ENCODE data around the gene CNIH3.

The CNIH3 gene

GRCh38 chr1:224622831-224623230 lies 6.7 kb downstream of the CNIH3 start:
- no peak for DNase-seq (ENCODE audit: low read depth)
- TF ChIP-seq CTCF (IDR thresholded peaks at IDR 0.05; ENCODE audit: insufficient read depth, low read depth, low read length, missing control alignments), result no peak
- no peak overlapping the region for H3K4me3 ChIP-seq (ENCODE audit: low read length)

GRCh38 chr1:224623310-224623714 lies 7.2 kb downstream of the CNIH3 start:
- no peak for TF ChIP-seq CTCF (IDR thresholded peaks at IDR 0.05; ENCODE audit: insufficient read depth, low read depth, low read length, missing control alignments)
- no peak overlapping the region for H3K4me3 ChIP-seq (ENCODE audit: low read length)
- DNase-seq (ENCODE audit: low read depth), result peak; percentile 21

DNA sequence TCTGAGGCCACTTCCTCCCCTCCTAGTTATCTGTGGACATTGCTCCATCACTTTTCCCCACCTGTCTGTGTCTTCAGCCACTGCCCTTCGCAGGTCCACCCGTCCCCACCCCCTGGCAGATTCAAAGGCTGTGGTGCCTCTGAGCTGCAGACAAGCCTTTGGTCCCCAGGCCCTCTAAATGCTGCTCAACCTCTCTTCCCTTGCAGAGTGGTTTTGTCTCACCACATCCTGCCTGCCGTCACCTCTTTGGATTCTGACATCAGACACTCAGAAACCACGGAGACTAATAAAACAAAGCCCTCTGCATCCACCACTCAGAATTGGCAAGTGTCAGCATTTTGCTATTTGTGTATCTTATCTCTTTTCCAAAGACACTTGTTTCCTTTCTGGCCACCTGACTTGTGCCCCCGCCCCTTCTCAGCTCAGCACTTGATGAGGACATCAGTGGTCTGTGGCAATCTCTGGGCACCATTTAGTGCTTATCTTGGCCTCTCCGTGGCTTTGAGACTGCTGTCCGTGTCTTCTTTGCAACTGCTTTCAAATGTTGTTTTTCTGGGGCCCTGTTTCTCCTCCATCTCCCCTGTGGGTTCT lies 7.7 kb downstream of the CNIH3 start:
- peak; percentile 44 for DNase-seq (ENCODE audit: low read depth)
- no peak for TF ChIP-seq CTCF (IDR thresholded peaks at IDR 0.05; ENCODE audit: insufficient read depth, low read depth, low read length, missing control alignments)
- H3K4me3 ChIP-seq (ENCODE audit: low read length), result no peak overlapping the region

DNA sequence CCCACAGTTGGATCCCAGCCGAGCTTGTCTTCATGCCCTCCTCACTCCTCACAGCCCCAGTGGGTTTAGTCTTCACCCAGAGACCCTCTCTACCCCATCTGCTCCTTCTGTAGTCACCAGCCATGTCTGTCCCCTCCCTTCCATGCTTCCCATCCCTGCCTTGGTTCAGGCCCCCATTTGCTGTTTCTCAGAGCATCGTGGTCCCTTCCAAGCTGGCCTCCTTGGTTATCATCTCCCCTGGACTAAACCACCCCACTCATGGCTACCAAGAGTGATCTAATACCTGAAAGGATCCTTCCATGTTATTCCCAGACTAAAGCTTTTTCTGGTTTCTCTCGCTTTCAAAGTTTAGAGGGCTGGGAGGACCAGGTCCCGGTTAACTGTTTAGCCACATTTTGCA lies 8.3 kb downstream of the CNIH3 start:
- no peak for DNase-seq (ENCODE audit: low read depth)
- H3K4me3 ChIP-seq (ENCODE audit: low read length), result no peak overlapping the region
- no peak for TF ChIP-seq CTCF (IDR thresholded peaks at IDR 0.05; ENCODE audit: insufficient read depth, low read depth, low read length, missing control alignments)

DNA sequence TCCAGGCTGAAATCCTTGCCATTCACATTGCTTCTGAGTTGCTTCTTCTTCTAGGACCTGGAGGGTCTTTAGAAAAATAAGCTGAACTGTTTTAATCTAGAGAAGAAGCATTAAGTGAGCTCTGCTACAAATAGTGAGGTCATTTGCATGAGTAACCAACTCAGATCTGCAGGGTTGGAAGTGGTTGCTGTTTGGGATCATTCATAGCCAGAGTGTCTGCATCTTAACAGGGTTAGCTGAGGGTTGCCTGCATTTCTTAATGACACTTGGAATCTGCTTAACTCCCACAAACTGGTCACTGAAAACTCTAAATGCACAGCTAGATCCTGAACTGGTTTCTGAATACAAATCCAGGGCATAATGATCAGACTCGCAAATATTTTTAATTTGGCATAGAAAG lies 9.9 kb downstream of the CNIH3 start:
- TF ChIP-seq CTCF (IDR thresholded peaks at IDR 0.05; ENCODE audit: insufficient read depth, low read depth, low read length, missing control alignments), result no peak
- peak; percentile 34 for DNase-seq (ENCODE audit: low read depth)

GRCh38 chr1:224629965-224630364 lies 13.8 kb downstream of the CNIH3 start:
- no peak for DNase-seq (ENCODE audit: low read depth)
- H3K4me3 ChIP-seq (ENCODE audit: low read length), result no peak overlapping the region
- no peak for TF ChIP-seq CTCF (IDR thresholded peaks at IDR 0.05; ENCODE audit: insufficient read depth, low read depth, low read length, missing control alignments)

More for the DNA sequence above, 9.9 kb downstream of the CNIH3 start:
- H3K4me3 ChIP-seq (ENCODE audit: low read length), result no peak overlapping the region

- no peak overlapping the region for H3K4me3 ChIP-seq (ENCODE audit: low read length)
- no peak for DNase-seq (ENCODE audit: low read depth)
- no peak for TF ChIP-seq CTCF (IDR thresholded peaks at IDR 0.05; ENCODE audit: insufficient read depth, low read depth, low read length, missing control alignments)
Measured at GRCh38 chr1:224631462-224632115, 15.5 kb downstream of the CNIH3 start.

Measured in epithelial cell of esophagus (primary cell).